ENCODE measurements around the gene SENP5.

DNA sequence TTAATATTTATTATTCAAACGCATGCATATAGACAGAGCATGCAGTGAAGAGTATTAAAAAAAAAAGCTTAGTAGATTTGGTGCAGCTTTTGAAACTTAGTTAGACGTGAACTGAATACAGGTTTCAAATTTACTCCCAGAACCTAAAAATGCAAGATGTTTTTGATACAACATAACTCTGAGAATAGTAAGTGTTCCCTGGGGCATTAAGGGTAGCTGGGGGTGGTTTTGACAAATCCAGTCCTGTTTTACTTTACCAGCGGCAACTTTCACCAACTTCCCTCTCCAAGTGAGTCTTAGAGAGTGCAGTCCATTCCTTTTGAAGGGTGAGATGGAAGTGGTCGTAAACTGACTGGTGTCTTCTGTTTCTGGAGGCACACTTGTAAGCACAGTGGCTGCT lies 63.4 kb downstream of the SENP5 start:
- no peak for TF ChIP-seq EZH2phosphoT487 (IDR thresholded peaks at IDR 0.05; ENCODE audit: insufficient read depth, low read depth)
- TF ChIP-seq EZH2 (IDR thresholded peaks at IDR 0.05; ENCODE audit: insufficient read depth, poor library complexity, severe bottlenecking): no peak

Data from GM23248 (cell line).